Cardiac muscle cell (in vitro differentiated cells and primary cell): ENCODE data around the gene KIF12. TPM values are rescaled to one million over a fixed set of nuclear protein-coding genes. Genes with fewer than 3 reads are reported as not detected.
A peak's percentile ranks its signal among the peaks of the same experiment; 100 is the strongest.

Source experiments
- DNase-seq, 2 donors: peaks; one replicate each; pipeline versions ENCODE4 v3.0.0 to v3.0.0-alpha.2; 2010 to 2017; ENCODE audit warnings: low read depth in 1 of 2, low spot score in 1 of 2
- H3K27ac ChIP-seq: fragments of 200-600 bp; sonication (generic); 2 replicates; pipeline ENCODE4 v1.5.1; 2016
- H3K27me3 ChIP-seq: fragments of 200-600 bp; sonication (generic); 2 replicates; pipeline ENCODE4 v1.6.0; 2016; ENCODE audit warnings: control low read depth
- H3K36me3 ChIP-seq: fragments of 200-600 bp; sonication (generic); 2 replicates; pipeline ENCODE4 v1.5.1; 2016; ENCODE audit warnings: control low read depth
- H3K4me1 ChIP-seq: fragments of 200-600 bp; sonication (generic); 2 replicates; pipeline ENCODE4 v1.8.1; 2017; ENCODE audit warnings: low read depth, mild to moderate bottlenecking, mixed run types
- H3K4me3 ChIP-seq: fragments of 200-600 bp; sonication (generic); 2 replicates; pipeline ENCODE4 v1.5.1; 2016; ENCODE audit warnings: mild to moderate bottlenecking
- H3K9me3 ChIP-seq: fragments of 200-600 bp; sonication (generic); 2 replicates; pipeline ENCODE4 v1.5.1; 2017; ENCODE audit warnings: low read depth, mild to moderate bottlenecking, control low read depth
- CTCF ChIP-seq: IDR thresholded peaks from 2 replicates; pipeline ENCODE4 v1.5.1; 2012; ENCODE audit warnings: low read depth, mild to moderate bottlenecking, low read length
- polyA plus RNA-seq: library from polyadenylated mRNA; unstranded; fragments of >200 nt; fragmentation: Nextera tagmentation; extraction: Ambion mirVana; gene quantifications from 2 replicates; pipeline ENCODE4 v1.2.1, GENCODE V29; 2016
- total RNA-seq: library from RNA; depleted of rRNA; stranded (reverse); fragments of >200 nt; gene quantifications from 2 replicates; pipeline ENCODE4 v1.2.3, GENCODE V29; 2016

Gene KIF12
- total and polyA plus RNA-seq, 2 experiments from 2014 or later, result 0.64 to 1.1 TPM

GRCh38 chr9:114112778-114113584, 13.9 kb upstream of the KIF12 start:
- Histone ChIP-seq H3K4me1 (peaks cover 14% of the 10 kb centered on the region), H3K27ac (no peak overlapping the region), H3K9me3 (no peaks in the 10 kb centered on the region), H3K4me3 (no peak overlapping the region), H3K27me3 (no peaks in the 10 kb centered on the region), H3K36me3 (no peaks in the 10 kb centered on the region)
- DNase-seq, result peak in 1 of 2 donors; percentile 76
- TF ChIP-seq CTCF, result no peak

GRCh38 chr9:114112325-114112724, 13.2 kb upstream of the KIF12 start:
- peaks cover 14% of the 10 kb centered on the region for H3K4me1 ChIP-seq
- TF ChIP-seq CTCF, result no peak
- H3K36me3 ChIP-seq, result no peaks in the 10 kb centered on the region
- H3K27ac ChIP-seq, result no peak overlapping the region
- DNase-seq, result no peak
- no peaks in the 10 kb centered on the region for H3K9me3 ChIP-seq
- no peak overlapping the region for H3K4me3 ChIP-seq
- H3K27me3 ChIP-seq, result no peaks in the 10 kb centered on the region

- TF ChIP-seq CTCF, result no peak
- H3K4me1 ChIP-seq, result peaks cover 7% of the 10 kb centered on the region
Measured at GRCh38 chr9:114110180-114110579, 11.1 kb upstream of the KIF12 start.

GRCh38 chr9:114109124-114109523, 10.0 kb upstream of the KIF12 start:
- no peak for TF ChIP-seq CTCF
- no peaks in the 10 kb centered on the region for H3K9me3 ChIP-seq
- H3K36me3 ChIP-seq, result no peaks in the 10 kb centered on the region
- H3K27me3 ChIP-seq, result peaks cover 25% of the 10 kb centered on the region
- no peak for DNase-seq
- H3K4me1 ChIP-seq, result no peaks in the 10 kb centered on the region
- H3K27ac ChIP-seq, result no peak overlapping the region
- H3K4me3 ChIP-seq, result no peak overlapping the region

More at GRCh38 chr9:114110180-114110579, 11.1 kb upstream of the KIF12 start:
- Histone ChIP-seq H3K36me3 (no peaks in the 10 kb centered on the region), H3K9me3 (no peaks in the 10 kb centered on the region), H3K27ac (no peak overlapping the region), H3K27me3 (peaks cover 14% of the 10 kb centered on the region), H3K4me3 (no peak overlapping the region)
- peak in 1 of 2 donors; percentile 70 for DNase-seq

DNA sequence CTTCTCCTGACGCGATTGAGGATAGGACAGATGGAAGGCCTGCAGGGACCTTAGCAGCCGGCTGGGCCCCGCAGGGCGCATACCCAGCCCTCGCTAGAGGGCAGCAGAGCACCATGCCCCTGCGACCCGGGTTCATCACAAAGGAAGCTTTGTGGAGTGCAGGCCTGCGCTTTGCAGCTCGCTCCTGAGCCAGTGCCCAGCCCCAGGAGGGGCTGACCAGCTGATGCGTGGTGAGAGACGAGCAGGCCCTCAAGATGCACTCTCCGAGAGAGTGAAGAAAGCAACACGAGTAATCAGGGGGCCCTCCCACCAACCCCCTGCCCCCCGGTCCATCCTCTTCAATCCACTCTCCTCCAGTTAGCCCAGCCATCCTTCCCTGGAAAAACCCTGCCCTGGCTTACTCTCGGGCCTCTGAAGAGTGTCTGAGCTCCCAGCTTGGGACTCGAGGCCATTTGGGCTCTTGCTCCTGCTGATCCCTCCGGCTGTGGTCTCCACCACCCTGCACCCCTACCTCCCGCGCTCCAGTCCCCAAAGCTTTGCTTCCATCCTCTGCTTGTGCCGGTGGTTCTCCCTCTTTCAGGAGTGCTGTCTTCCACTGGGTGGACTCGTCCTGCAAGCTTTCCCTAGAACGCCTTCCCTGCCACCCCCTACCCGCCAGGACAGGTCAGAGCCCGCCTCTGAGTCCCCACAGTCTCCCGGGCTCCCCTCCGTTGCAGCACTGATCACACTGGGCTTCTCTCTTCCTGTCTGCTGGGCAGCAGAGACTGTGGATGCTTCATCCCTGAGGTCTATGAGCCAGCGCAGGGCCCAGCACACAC, 9.1 kb upstream of the KIF12 start:
- peak; percentile 99 for TF ChIP-seq CTCF
- DNase-seq, result peak; percentile 90
- Histone ChIP-seq H3K4me3 (no peak overlapping the region), H3K9me3 (no peaks in the 10 kb centered on the region), H3K4me1 (no peaks in the 10 kb centered on the region), H3K27ac (no peak overlapping the region), H3K27me3 (peaks cover 30% of the 10 kb centered on the region), H3K36me3 (no peaks in the 10 kb centered on the region)
